GM18511 (cell line): ENCODE results near the gene CSPG4.
"Not testable (repeated sequence)": the region's sequence is repeated elsewhere in the genome, so short reads cannot be mapped to it uniquely, and the experiment has no call there.

Experiments used
- ATAC-seq: cut with Tn5 transposase; IDR thresholded peaks from one replicate; pipeline ENCODE4 v1.9.1; 2021; ENCODE audit warnings: mild to moderate bottlenecking, moderate library complexity; ENCODE audit not compliant: unreplicated experiment

CSPG4 gene

GRCh38 chr15:75725006-75725718 is 12.5 kb upstream of the CSPG4 start:
- ATAC-seq: no peak

DNA sequence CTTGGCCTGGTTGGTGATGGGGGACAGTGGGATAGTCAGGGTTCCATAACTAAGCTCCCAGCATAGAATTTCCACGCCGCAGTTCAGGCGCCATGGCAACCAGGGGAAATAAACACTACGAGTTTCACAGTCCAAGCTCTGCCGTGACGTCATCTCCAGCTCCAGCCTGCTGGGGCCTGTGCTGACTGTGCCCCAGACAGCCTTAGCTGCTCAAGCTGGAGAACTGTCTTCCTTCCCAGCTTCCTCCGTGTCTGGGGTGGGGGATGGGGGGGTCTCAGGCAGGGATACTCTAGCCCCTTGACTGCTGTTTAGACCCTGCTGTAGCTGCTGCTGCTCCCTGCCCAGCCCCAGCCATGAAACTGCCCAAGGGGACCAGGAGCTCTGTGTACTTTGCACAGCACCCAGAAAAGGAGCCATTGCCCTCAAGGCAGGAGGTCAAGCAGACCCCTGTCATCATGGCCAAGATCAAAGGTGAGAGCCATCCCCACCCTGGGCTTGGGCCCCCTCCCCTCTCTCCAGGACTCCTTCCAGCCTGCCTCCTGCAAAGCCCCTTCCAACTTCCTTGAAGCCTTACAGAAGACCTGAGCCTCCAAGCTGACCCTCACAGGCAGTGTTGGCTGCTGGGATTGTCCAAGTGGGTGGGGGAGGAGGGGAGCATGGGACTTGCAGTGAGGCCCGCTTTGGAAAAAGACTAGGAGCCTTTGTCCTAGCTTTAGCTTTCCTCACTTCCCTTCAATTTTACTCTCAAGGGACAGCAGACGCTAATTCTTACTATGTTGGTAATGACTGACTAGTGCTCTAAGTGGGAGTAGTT is 11.4 kb upstream of the CSPG4 start:
- ATAC-seq: peak; percentile 46

DNA sequence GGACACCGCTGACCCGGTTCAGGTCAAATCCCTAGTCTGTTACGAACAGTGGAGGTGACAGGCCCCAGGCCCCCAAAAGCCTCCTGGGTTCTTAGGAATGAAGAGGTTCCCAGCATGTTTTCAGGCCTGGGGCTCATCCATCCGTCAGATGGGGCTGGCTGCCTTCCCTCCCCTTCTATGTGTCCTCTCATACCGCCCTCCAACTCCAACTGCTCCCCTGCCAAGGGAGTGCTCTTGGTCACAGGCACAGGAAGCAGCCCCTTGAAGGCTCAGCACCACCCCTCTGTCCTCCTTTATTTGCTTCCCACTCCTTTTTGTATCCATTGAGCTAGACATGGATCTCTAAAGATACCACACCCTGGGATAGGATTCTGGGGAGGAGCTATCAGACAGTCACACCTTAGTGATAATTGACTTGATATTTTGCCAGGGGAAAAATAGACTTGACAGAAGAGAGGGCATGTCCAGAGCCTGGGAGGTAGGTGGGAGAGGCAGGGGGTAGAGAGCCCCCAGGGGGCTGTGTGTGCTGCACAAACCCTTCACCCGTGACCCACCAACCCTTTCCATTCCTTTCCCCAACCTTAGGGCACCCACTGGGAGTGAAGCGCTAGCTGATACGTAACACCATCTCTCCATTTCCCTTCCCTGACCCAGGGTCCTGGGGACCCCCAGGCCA is 10.7 kb upstream of the CSPG4 start:
- ATAC-seq: no peak

DNA sequence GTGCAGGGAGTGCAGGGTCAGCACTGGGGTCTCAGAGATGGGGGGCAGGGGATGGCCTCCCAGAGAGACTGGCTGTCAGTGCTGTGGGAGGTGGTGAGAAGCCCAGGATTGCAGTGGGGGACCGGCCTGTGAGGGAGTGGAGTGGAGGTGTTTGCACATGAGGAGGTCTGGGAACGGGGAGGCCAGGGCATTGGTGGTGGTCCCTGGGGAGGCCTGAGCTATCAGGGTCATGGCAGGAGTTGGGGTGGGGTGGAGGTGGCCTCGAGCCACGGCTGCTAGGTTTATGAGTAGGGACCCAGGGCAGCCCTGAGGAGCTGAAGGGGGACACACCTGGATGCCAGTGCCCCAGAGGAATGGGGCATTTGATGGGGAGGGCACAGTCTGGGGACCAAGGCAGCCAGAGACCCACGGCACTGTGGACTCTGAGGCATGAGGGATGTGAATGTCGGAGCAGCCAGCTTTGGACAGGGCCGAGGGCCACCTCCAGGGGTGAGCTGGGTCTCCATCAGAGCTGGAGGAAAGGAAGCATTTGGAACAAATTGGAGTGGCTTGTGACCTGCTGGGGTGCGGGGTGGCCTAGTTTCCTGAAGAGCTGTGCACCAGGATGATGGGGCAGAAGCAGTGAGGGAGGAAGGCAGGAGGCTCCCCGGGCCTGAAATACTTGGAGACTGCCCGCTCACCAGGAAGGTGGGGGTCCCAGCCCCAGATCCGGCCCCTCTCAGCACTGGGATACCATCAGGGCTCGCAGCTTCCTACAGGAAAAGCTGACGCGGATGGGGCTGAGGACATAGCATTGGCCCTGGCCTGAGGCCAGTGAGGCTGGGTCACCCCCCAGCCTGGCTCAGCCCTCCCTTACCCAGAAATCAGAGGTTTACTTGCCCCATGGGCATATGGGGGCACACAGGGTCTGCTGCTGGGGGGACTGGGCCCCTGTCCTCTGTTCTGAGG is 9.5 kb upstream of the CSPG4 start:
- ATAC-seq: no peak

- ATAC-seq: no peak
Observed at GRCh38 chr15:75721480-75721922, 8.9 kb upstream of the CSPG4 start.

GRCh38 chr15:75720787-75721479 is 8.3 kb upstream of the CSPG4 start:
- ATAC-seq: no peak

GRCh38 chr15:75720297-75720696 is 7.6 kb upstream of the CSPG4 start:
- no peak for ATAC-seq

GRCh38 chr15:75718328-75718727 is 5.7 kb upstream of the CSPG4 start:
- no peak for ATAC-seq

- not testable (repeated sequence) for ATAC-seq
Observed at GRCh38 chr15:75717001-75717400, 4.4 kb upstream of the CSPG4 start.

DNA sequence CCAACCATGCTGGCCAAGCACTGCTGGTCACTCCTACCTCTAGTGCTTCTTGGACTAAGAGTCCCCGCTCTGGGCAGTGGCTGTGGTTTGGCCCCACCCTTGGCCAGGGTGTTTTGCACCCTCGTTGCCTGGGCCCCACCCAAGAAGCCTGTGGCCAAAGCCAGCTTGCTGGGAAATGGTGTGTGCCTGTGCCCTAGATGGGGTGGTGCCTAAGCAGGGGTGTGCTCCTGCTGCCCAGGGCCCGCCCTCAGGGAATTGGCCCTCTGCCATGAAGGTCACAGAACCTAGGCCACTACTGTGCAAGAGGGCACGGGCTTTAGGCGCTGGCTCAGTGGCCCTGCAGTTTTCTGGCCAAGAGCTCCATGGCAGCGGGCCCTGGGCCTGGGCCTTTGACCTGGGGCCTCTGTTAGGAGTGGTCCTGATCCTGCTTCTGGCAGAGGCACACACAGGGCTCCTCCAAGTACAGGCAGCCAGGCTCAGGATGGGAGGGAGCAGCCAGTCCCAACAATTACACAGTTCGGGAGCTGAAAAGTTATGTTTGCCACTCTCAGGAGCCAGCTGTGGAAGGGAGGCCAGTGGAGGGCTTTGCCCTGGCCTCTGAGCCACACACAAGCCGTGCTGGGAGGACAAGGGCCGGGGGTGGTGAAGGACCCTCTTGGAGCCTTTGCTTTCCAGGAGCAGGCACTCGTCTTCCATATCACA is 3.8 kb upstream of the CSPG4 start:
- ATAC-seq: not testable (repeated sequence)

GRCh38 chr15:75715312-75715832 is 2.7 kb upstream of the CSPG4 start:
- not testable (repeated sequence) for ATAC-seq

DNA sequence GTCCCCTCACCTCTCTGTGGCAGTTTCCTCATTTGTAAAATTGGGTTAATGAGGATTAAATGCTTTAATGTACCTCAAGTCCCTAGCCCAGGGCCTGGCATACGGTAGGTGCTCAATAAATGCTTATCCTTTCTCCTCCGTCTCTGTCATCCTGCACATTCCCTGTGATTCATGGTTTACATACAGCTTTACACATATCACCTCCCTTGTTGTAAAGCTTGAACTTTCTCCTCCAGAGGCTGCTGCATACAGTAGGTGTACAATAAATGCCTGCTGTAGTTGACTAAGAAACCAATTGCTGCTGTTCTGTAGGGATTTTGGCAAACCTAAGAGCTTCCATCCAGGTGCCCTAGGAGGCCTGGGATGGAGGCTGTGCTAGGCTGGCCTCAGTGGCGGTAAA is 1.5 kb upstream of the CSPG4 start:
- ATAC-seq: no peak

- no peak for ATAC-seq
Observed at GRCh38 chr15:75713338-75713895, 769 bp upstream of the CSPG4 start.

GRCh38 chr15:75711495-75711894 is 1.2 kb downstream of the CSPG4 start:
- not testable (repeated sequence) for ATAC-seq

DNA sequence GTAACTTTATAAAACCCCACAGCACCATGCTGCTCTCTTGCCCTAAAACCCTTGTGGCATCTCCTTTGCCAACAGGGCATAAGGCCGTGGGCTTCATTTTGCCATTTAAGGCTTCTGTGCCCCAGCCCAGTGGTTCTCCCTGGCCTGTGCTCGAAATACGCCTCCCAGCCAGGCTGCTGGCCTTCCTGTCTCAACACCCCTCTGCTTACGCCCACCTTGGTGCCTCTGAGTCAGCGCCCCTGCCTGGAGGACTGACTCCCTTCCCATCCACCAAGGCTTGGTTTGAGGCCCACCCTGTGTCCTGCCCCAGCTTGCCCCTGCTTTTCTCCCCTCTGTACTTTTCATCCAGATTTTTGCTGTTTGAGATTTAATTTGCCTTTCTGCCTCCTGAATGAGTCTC is 1.8 kb downstream of the CSPG4 start:
- ATAC-seq: not testable (repeated sequence)

- not testable (repeated sequence) for ATAC-seq
Observed at GRCh38 chr15:75709458-75709857, 3.2 kb downstream of the CSPG4 start.

DNA sequence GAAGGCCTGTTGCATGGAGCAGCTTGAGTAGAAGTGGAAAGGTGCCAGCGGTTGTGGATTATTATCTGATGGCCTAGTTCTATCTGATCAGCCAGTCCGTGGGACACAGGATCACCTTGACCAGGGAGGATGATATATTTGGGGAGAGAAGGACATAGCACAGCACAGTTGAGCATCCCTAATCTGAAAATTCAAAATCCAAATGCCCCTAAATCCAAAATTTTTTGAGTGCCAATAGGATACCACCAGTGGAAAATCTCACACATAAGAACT is 6.0 kb downstream of the CSPG4 start:
- no peak for ATAC-seq

GRCh38 chr15:75705854-75706681 is 6.6 kb downstream of the CSPG4 start:
- ATAC-seq: no peak
